H9 (cell line): ENCODE data around the gene TRIB2. TPM values are rescaled to one million over a fixed set of nuclear protein-coding genes. Genes with fewer than 3 reads are reported as not detected.

Source experiments
- DNase-seq: peaks from one replicate; pipeline ENCODE4 v3.0.0-alpha.2; 2017
- H2AFZ ChIP-seq: one replicate; pipeline ENCODE4 v1.6.1; 2013; ENCODE audit warnings: mild to moderate bottlenecking, low read length, control low read depth, moderate library complexity
- H2AK5ac ChIP-seq: 2 replicates; pipeline ENCODE4 v1.6.1; 2013; ENCODE audit warnings: low read length, control low read depth, mixed read lengths; ENCODE audit not compliant: insufficient read length
- H2BK120ac ChIP-seq: one replicate; pipeline ENCODE4 v1.6.1; 2013; ENCODE audit warnings: low read depth, mild to moderate bottlenecking, low read length, control low read depth, inconsistent platforms; ENCODE audit not compliant: poor library complexity, severe bottlenecking
- H2BK12ac ChIP-seq: 2 replicates; pipeline ENCODE4 v1.6.1; 2013; ENCODE audit warnings: low read length, control low read depth, mixed read lengths, low read depth; ENCODE audit not compliant: insufficient read length
- H2BK15ac ChIP-seq: 2 replicates; pipeline ENCODE4 v1.6.1; 2013; ENCODE audit warnings: low read depth, low read length, control low read depth
- H2BK20ac ChIP-seq: one replicate; pipeline ENCODE4 v1.6.1; 2013; ENCODE audit warnings: low read depth, mild to moderate bottlenecking, low read length, control low read depth, inconsistent platforms; ENCODE audit not compliant: poor library complexity, severe bottlenecking
- H2BK5ac ChIP-seq: 2 replicates; pipeline ENCODE4 v1.6.1; 2013; ENCODE audit warnings: low read length, control low read depth, mixed read lengths; ENCODE audit not compliant: insufficient read length
- H3K14ac ChIP-seq: 2 replicates; pipeline ENCODE4 v1.6.1; 2013; ENCODE audit warnings: low read length, control low read depth; ENCODE audit not compliant: insufficient read depth
- H3K18ac ChIP-seq: 2 replicates; pipeline ENCODE4 v1.6.1; 2013; ENCODE audit warnings: low read depth, mild to moderate bottlenecking, mixed read lengths, low read length, control low read depth; ENCODE audit not compliant: insufficient read length
- H3K23ac ChIP-seq: 2 replicates; pipeline ENCODE4 v1.6.1; 2013; ENCODE audit warnings: low read length, control low read depth, mixed read lengths, low read depth; ENCODE audit not compliant: insufficient read length
- H3K23me2 ChIP-seq: 2 replicates; pipeline ENCODE4 v1.6.1; 2013; ENCODE audit warnings: low read depth, mild to moderate bottlenecking, mixed read lengths, low read length, control low read depth; ENCODE audit not compliant: insufficient read length, poor library complexity, severe bottlenecking
- H3K27ac ChIP-seq: 2 replicates; pipeline ENCODE4 v1.5.1; 2013; ENCODE audit warnings: low read length, control low read depth, mixed read lengths, low read depth; ENCODE audit not compliant: insufficient read length
- H3K27me3 ChIP-seq: 2 replicates; pipeline ENCODE4 v1.6.1; 2013; ENCODE audit warnings: low read length, control low read depth, inconsistent platforms; ENCODE audit not compliant: insufficient read depth
- H3K4ac ChIP-seq: 2 replicates; pipeline ENCODE4 v1.6.1; 2013; ENCODE audit warnings: low read depth, mild to moderate bottlenecking, control low read depth, inconsistent platforms, low read length, moderate library complexity
- H3K4me1 ChIP-seq: 2 replicates; pipeline ENCODE4 v1.6.1; 2013; ENCODE audit warnings: low read length, control low read depth, inconsistent platforms; ENCODE audit not compliant: insufficient read depth
- H3K4me2 ChIP-seq: 2 replicates; pipeline ENCODE4 v1.6.1; 2013; ENCODE audit warnings: low read length, control low read depth, mixed read lengths; ENCODE audit not compliant: insufficient read length, insufficient read depth
- H3K56ac ChIP-seq: 2 replicates; pipeline ENCODE4 v1.6.1; 2013; ENCODE audit warnings: low read depth, mild to moderate bottlenecking, mixed read lengths, low read length, control low read depth; ENCODE audit not compliant: insufficient read length
- H3K79me1 ChIP-seq: 2 replicates; pipeline ENCODE4 v1.6.1; 2013; ENCODE audit warnings: low read depth, mild to moderate bottlenecking, moderate library complexity, low read length, control low read depth, inconsistent platforms; ENCODE audit not compliant: insufficient read depth, poor library complexity, severe bottlenecking
- H3K79me2 ChIP-seq: 2 replicates; pipeline ENCODE4 v1.6.1; 2013; ENCODE audit warnings: low read length, control low read depth, inconsistent platforms; ENCODE audit not compliant: insufficient read depth
- H3K9ac ChIP-seq: 2 replicates; pipeline ENCODE4 v1.6.1; 2013; ENCODE audit warnings: low read length, control low read depth, mixed read lengths; ENCODE audit not compliant: insufficient read length; ENCODE audit errors: extremely low read depth
- H3K9me3 ChIP-seq: one replicate; pipeline ENCODE4 v1.6.1; 2013; ENCODE audit warnings: low read depth, low read length, inconsistent platforms; ENCODE audit not compliant: control insufficient read depth
- H3T11ph ChIP-seq: one replicate; pipeline ENCODE4 v1.6.1; 2013; ENCODE audit warnings: mild to moderate bottlenecking, low read length, control low read depth, inconsistent platforms
- H4K20me1 ChIP-seq: one replicate; pipeline ENCODE4 v1.6.1; 2013; ENCODE audit not compliant: control insufficient read depth, insufficient read length, insufficient read depth
- H4K5ac ChIP-seq: 2 replicates; pipeline ENCODE4 v1.6.1; 2013; ENCODE audit warnings: low read depth, mild to moderate bottlenecking, mixed read lengths, low read length, control low read depth; ENCODE audit not compliant: insufficient read length
- H4K8ac ChIP-seq: replicated peaks from 2 replicates; pipeline ENCODE4 v1.6.1; 2013; ENCODE audit warnings: low read length, control low read depth, mixed read lengths, low read depth; ENCODE audit not compliant: insufficient read length
- H4K91ac ChIP-seq: 2 replicates; pipeline ENCODE4 v1.6.1; 2013; ENCODE audit warnings: low read depth, mild to moderate bottlenecking, moderate library complexity, mixed read lengths, low read length, control low read depth; ENCODE audit not compliant: insufficient read length
- H3K27ac Mint-ChIP-seq, 3 experiments: 2 replicates in 2 of 3; 3 replicates in 1 of 3; pipeline ENCODE4 v1.8.0; 2020 to 2021; ENCODE audit warnings: mixed read lengths in 3 of 3, mild to moderate bottlenecking in 1 of 3, moderate library complexity in 1 of 3
- H3K27me3 Mint-ChIP-seq: 2 replicates; pipeline ENCODE4 v1.8.0; 2021; ENCODE audit warnings: low read depth, mild to moderate bottlenecking, moderate library complexity, mixed read lengths
- H3K36me3 Mint-ChIP-seq, 3 experiments: 2 replicates in 2 of 3; 3 replicates in 1 of 3; pipeline ENCODE4 v1.8.0; 2020 to 2021; ENCODE audit warnings: low read depth in 3 of 3, mixed read lengths in 3 of 3; ENCODE audit not compliant: insufficient read depth in 1 of 3
- H3K4me1 Mint-ChIP-seq, 2 experiments: 2 replicates each; pipeline ENCODE4 v1.8.0; 2020; ENCODE audit warnings: mixed read lengths in 2 of 2
- H3K4me3 Mint-ChIP-seq, 2 experiments: 2 replicates in 1 of 2; 3 replicates in 1 of 2; pipeline ENCODE4 v1.8.0; 2020 to 2021; ENCODE audit warnings: mild to moderate bottlenecking in 2 of 2, mixed read lengths in 2 of 2, moderate library complexity in 1 of 2
- H3K9me3 Mint-ChIP-seq, 2 experiments: 2 replicates in 1 of 2; 3 replicates in 1 of 2; pipeline ENCODE4 v1.8.0; 2020; ENCODE audit warnings: mild to moderate bottlenecking in 2 of 2, mixed read lengths in 2 of 2, moderate library complexity in 1 of 2
- WGBS: extraction: QIAGEN DNeasy Blood & Tissue Kit; methylation state at CpG from one replicate; pipeline ENCODE4 v1.1.7; 2013; ENCODE audit warnings: missing lambda C conversion rate, low lambda C conversion rate, mixed read lengths; ENCODE audit not compliant: insufficient read length; ENCODE audit errors: extremely low coverage; 5-methylcytosine and 5-hydroxymethylcytosine counted together
- total RNA-seq: library from RNA; stranded (reverse); gene quantifications from 2 replicates; pipeline ENCODE4 v1.2.1, GENCODE V29; 2021
- TF ChIP-seq, protein P1 (sequence below): fragments of 200-600 bp; sonication (generic); conservative IDR thresholded peaks from 3 replicates; pipeline ENCODE4 v1.8.0; 2021; ENCODE audit warnings: antibody characterized with exemption, mild to moderate bottlenecking

Gene TRIB2
- total RNA-seq, 1 experiment from 2014 or later: 41.9 TPM

DNA sequence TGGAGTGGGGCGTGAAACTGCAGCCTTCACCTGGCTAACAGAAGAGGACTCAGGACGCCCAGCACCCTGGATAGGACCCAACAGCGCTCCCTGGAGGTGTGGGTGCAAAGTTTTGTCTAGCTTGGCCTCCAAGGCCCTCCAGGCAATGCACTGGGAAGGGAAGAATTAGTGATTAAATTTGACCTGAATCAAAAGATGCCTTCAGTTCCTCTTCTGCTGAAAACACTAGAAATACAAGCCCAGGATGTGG, 779 bp upstream of the TRIB2 start:
- Histone ChIP-seq H3K79me2 (peaks cover 29% of the 10 kb centered on the region; the same call in 1 of the 2 replicates), H3K4ac (no peak overlapping the region), H2AK5ac (no peak overlapping the region), H4K91ac (no peak overlapping the region), H2BK15ac (no peak overlapping the region), H3K18ac (peak overlapping the region; percentile 66), H4K20me1 (no peaks in the 10 kb centered on the region), H3K9ac (peak overlapping the region; percentile 72), H4K5ac (no peak overlapping the region), H3K27ac (no peak overlapping the region), H3K23ac (no peak overlapping the region), H2AFZ (peak overlapping the region; percentile 49), H3K4me1 (peaks cover 8% of the 10 kb centered on the region), H3K27me3 (no peaks in the 10 kb centered on the region), H3K23me2 (peaks cover 25% of the 10 kb centered on the region), H3T11ph (no peak overlapping the region), H3K56ac (no peak overlapping the region), H2BK12ac (no peak overlapping the region), H3K14ac (peak overlapping the region; percentile 96; the same call in 1 of the 2 replicates), H2BK120ac (no peak overlapping the region), H3K9me3 (no peaks in the 10 kb centered on the region), H2BK20ac (no peak overlapping the region), H3K79me1 (no peaks in the 10 kb centered on the region), H2BK5ac (no peak overlapping the region), H3K4me2 (peak overlapping the region; percentile 93), H4K8ac (no peak overlapping the region)
- peak; percentile 72 for DNase-seq
- H3K36me3 Mint-ChIP-seq: peaks cover 0 to 12% (median 0%) of the 10 kb centered on the region in 3 experiments; a peak in 3 of 7 replicates
- H3K9me3 Mint-ChIP-seq: peaks cover 0 to 4% of the 10 kb centered on the region in 2 experiments; a peak in 2 of 5 replicates
- no CpG with 5 or more reads among the region's 3 CpGs for WGBS
- TF ChIP-seq, protein P1, sequence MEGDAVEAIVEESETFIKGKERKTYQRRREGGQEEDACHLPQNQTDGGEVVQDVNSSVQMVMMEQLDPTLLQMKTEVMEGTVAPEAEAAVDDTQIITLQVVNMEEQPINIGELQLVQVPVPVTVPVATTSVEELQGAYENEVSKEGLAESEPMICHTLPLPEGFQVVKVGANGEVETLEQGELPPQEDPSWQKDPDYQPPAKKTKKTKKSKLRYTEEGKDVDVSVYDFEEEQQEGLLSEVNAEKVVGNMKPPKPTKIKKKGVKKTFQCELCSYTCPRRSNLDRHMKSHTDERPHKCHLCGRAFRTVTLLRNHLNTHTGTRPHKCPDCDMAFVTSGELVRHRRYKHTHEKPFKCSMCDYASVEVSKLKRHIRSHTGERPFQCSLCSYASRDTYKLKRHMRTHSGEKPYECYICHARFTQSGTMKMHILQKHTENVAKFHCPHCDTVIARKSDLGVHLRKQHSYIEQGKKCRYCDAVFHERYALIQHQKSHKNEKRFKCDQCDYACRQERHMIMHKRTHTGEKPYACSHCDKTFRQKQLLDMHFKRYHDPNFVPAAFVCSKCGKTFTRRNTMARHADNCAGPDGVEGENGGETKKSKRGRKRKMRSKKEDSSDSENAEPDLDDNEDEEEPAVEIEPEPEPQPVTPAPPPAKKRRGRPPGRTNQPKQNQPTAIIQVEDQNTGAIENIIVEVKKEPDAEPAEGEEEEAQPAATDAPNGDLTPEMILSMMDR: peak; percentile 75
- peak overlapping the region; percentile 6 to 91 (median 82); a peak in 5 of 7 replicates for H3K27ac Mint-ChIP-seq
- H3K4me1 Mint-ChIP-seq: peaks cover 38 to 44% of the 10 kb centered on the region in 2 experiments
- peaks cover 6% of the 10 kb centered on the region for H3K27me3 Mint-ChIP-seq
- peak overlapping the region; percentile 87 to 91 for H3K4me3 Mint-ChIP-seq
